ENCODE data around the gene APH1B.

APH1B gene

DNA sequence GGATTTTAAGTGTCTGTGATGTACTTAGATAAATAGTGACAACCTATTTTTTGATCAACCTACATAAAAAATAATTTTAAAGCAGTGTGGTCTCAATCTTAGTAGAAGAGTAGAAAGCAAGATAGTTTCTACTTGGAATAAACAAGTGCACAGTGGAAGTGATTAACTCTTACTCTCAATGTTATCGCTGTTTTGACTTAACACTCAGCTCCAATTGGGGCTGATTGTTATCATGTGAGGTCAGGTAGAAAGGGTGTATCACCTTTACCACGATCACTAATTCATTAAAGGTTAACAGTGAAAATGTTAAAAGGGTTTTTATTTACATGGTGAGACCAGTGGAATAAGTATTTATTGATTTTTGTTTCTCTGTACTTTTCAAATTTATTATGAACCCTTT is 22.4 kb upstream of the APH1B start:
- no peak for DNase-seq

DNA sequence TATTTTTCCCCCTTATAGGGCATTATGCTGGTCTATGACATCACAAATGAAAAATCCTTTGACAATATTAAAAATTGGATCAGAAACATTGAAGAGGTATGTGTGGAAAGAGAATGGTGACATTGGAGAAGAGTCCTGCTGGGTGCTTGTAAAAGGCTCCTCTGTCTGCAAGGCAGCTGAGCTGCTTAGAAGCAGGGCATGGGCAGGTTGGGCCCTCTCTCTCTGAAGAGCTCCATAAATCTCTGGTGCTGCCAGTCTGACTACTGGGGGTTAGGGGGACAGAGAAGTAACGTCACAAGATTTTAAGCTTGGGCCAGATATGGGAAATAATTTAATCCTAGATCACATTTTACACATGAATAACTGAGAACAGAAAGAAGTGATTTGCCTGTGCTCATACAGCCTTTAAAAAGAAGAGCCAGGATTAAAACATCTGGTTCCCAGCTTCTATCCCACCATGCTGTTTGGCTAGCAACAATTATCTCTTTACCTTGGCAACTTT is 21.9 kb upstream of the APH1B start:
- DNase-seq = no peak

DNA sequence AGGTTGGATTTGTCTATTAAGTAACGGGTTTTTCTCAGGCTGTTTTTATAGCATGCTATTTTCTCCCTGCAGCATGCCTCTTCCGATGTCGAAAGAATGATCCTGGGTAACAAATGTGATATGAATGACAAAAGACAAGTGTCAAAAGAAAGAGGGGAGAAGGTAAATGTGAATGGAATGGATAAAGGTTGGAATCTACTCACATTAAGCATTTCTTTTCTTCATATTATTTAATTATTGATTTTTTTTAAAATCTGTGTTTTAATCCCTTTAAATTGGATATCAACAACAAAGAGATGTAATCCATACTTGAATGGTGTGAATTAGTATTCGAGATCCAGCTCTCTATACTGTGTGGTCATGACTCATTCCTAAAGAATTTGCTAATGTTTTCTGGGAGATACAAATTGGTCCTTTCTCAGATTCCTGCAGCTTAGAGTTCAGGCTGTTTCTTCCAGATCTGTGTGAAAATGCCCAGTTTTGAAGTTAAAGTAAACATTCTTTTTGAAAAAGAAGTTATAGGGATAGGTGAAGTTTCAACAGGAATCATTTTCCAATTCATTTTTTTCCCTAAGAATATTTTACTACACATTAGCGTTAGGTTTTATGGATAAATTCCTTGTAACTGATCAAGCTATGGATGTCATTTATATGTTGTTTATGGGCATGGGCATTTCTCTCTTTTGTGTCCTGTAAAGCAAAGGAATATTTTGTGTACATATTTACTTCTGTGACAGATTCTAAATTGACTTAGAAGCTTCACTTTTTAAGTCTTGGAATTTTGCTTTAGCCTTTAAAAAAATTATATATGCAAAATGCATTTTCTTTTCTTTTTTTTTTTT is 20.8 kb upstream of the APH1B start:
- no peak for DNase-seq

DNA sequence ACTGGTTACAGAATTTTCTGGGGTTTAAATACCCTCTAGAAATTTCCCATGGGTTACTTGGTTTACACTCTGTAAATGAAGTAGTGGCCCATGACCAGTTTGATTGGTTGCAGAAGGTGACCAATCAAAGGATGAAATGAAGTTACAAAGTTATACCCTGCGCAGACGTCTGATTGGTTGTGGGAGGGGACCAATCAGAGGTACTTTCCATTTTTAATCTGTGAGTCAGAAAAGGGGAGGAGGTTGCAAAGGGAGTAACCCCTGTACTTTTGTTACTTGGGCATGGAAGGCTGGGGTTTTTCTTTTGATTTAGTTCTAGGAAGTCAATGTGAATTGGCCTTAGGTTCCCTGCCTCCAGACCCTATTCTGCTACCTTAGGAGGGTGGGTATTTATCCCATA is 18.7 kb upstream of the APH1B start:
- DNase-seq = no peak

DNA sequence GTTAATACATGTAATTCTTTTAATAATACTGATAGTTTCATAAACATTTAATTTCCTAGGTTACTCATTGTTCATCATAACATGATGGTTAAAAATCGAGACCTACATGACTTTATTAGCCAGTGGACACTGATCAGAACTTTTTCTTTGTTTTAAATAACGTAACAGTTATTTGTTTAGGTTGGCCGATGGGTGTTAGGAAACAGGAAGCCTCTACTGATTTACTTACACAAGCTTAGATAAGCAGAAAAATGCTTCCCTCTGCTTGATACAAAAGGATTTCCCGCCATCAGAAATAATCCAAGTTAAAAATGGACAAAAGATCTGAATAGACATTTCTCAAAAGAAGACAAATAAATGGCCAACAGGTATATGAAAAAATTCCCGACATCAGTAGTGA is 16.6 kb upstream of the APH1B start:
- DNase-seq = no peak

DNA sequence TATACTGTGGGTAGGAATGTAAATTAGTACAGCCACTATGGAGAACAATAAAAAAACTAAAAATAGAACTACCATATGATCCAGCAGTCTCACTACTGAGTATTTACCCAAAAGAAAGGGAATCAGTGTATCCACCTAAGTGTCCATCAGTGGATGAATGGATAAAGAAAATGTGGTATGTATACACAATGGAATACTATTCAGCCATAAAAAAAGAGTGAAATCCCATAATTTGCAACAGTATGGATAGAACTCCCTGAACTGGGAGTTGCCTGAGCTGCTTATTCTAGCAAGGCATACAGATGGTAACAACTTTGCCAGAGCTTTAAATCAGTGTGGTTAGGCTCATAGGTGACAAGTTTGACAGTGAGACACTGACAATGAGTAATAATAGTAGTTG is 16.1 kb upstream of the APH1B start:
- DNase-seq = no peak

DNA sequence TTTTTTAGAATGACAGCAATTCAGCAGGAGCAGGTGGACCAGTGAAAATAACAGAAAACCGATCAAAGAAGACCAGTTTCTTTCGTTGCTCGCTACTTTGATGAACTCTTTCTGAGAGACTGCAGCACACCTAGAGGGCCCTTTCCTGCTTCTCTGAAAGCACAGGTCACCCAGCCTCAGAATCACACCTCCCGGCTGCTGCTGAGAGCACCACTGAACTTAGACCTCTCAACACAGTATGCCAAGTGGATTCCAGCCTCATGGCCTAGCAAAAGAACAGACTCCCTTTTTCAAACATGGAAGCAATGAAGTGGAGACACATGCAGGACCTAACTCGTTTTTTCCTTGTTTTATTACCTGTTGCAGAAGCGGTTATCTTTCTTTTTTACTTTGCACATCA is 13.9 kb upstream of the APH1B start:
- DNase-seq = no peak

DNA sequence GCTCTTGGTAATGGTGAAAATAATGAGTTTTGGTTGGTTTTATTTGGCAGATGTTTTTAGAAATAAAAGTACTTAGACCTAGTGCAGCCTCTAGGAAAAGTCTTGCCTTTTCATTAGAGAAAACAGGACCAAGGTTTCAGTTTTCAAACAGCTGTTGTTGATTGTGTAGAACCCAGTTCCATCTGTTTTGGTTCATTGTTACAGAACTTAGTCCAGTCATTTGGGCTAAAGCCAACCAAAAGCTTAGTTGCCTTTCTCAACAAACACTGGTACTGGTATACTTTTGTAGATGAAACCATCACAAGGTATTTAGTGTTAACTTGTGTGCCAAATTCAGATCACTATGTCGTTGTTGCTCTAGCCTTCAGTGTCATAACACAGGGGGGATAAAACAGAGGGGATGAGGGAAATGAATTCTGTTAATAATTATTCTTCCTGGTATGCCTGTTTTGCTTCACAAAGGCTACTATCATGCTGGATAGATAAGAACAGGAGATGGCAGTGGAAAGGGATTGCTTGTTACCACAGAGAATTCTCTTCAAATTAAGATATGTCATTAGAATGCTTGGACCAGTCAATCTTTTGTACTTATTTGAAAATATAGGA is 12.6 kb upstream of the APH1B start:
- no peak for DNase-seq

DNA sequence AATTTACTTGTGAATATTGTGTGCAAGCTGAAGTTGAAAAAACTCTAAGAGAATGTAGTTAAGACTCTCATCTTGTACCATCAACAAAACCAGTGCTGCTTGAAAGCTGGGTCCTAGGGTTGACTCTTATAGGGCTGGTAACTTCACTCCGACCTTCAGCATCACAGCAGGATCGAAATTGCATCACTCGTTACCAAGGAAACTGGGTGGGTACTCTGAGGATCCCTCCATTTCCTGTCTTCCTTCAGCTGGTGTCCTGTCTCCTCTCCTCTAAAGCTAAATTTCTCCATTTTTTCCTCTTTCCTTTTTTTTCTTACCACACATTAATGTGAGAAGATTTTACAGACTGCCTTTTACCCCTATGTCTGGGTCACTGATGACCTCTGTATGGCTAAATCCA is 3.0 kb upstream of the APH1B start:
- no peak for DNase-seq

DNA sequence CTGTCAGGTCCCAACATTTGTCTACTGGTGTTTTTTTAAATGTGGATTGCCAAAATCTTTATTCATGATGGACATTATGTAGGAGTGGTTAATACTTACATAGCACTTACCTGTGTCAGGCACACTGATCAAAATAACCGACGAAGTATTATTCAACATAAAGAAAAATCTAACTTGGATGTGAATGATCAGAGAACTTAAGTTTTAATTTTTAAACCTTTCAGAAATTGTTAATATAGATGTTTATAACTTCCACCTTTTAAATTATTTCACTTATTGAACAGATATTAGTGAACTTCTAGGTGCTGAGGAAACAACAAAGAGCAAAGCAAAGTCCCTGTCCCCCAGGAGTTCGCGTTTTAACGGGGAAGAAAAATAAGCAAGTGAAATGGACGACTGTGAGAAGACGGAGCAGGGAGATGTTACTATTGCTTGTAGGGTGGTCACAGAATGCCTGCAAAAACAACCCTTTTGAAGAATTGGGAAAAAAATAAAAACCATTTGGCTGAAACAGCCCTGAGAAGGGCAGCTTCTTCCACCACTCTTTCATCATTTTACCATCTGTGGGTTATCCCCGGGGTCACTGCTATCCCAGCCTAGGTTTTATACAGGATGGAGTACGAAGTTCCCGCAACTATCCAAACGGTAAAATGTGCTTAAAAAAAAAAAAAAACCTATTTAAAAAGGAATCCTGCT is 915 bp upstream of the APH1B start:
- no peak for DNase-seq

DNA sequence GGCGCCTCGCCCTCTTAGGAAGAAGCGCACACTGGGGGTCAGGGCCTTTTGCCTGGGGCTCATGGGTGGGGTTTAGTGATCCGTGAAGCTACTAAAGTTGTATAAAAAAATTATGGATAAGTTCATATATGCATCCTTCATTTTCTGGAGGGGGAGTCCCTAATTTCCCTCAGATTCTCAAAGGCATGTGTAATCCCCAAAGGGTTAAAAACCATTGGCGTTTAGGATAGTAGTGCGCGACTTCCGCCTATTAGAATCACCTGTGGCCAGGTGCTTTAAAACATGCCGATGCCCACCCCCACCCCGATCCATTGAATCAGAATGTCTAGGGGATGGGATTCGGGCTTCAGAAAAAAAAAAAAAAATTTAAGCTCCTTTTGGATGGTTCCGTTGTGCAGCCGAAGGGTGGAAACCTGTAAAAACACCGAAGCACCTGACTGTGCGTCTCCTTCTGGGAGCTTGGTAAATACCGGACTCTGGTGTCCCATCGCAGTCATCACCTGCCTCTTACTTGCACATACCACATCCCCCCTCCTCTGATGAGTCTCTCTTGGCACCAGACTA is 570 bp downstream of the APH1B start:
- no peak for DNase-seq

DNA sequence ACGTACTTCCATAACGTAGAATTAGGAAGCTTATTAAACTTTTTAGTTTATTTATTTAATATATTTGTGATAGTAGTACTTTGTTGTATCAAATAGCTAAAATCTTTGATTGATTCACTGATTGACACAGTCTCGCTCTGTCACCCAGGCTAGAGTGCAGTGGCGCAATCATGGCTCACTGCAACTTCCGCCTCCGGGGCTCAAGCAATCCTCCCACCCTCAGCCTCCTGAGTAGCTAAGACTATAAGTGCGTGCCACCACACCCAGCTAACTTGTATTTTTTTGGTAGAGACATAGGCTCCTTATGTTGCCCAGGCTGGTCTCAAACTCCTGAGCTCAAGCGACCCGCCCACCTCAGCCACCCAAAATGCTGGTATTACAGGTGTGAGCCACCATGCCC is 5.7 kb downstream of the APH1B start:
- DNase-seq = no peak

DNA sequence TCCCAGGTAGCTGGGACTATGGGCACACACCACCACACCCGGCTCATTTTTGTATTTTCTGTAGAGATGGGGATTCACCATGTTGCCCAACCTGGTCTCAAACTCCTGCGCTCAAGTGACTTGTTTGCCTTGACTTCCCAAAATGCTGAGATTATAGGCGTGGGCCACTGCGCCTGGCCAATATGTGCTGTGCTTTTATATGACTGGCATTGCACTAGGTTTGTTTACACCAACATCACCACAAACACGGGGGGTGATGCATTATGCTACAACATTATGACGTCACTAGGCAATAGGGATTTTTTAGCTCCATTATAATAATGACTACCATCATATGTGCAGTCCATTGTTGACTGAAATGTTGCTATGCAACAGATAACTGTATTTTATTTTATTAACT is 6.9 kb downstream of the APH1B start:
- DNase-seq = no peak

DNA sequence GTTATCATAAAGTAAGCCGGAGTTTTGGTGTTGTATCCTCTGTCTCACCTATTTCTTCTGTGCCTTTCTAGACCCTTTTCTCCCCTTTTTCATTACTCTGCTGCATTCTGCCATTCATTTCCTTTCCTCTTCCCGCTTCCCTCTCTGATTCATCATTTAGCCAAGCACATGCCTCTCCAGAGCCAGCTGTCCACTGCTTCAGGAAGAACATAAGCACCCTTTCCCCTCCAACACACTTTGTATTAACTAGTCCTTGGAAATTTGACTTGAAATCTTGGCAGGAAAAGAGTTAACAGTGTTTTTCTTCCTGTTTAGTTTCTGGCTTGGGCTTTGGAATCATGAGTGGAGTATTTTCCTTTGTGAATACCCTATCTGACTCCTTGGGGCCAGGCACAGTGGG is 9.7 kb downstream of the APH1B start:
- DNase-seq = no peak

DNA sequence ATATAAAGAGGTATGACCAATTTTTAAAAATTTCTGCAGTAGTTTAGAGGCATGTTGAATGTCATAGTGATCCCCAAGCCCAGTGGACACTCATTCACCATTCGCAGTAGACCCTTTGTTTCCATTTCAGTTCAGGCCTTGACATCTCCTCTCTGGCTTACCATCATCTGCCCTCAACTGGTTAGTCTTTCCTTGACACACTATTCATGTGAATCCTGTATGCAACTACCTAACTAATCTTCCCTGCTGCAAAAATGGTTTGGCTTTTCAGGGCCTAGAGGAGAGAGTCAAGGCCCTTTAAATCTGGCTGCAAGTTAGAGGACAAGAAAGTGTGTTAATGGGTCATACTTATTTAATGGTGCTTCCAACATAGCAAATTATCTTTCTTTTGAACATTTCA is 10.9 kb downstream of the APH1B start:
- DNase-seq = no peak

DNA sequence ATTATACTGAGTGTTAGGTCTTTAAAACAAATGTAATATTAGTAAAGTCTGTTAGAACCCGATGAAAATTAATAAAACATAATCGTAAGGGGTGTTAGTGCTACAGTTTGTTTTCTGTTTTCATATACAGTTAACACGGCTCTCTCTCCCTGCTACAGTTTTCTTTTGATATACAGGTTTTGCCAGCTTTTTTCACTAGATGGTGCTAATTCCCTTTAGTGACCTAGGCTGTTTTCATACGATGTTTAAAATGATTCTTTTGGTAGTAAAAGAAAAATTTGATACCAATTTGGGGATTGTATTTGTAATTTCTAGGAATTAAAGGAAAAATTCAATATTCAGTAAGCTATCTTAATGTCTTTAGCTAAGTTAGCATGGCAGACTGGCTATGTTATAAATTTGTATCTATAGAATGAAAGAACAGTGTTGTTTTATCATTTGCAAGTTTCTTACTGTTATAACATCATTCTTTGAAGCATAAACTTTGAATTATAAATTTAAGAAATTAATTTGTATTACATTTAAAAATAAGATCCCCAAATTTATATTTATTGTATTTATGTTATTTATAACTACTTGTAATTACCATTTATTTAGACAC is 11.5 kb downstream of the APH1B start:
- no peak for DNase-seq

DNA sequence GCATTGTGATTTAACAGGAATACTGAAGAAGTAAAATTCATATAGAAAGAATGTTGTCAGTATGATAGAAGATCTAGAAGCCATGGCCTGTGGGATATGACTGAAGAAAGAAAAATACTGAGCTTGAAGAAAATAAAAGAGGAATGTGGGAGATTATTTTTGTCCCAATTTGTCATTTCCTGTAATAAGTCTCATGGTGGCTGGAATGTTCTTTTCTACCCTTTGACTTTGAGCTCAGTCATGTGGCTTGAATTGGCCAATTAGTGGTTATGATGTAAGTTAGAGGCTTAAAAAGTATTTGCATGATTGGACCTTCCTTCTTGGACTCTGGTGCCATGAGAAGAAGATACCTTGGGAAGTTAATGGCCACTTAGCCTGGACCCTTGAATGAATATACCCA is 14.1 kb downstream of the APH1B start:
- DNase-seq = no peak

DNA sequence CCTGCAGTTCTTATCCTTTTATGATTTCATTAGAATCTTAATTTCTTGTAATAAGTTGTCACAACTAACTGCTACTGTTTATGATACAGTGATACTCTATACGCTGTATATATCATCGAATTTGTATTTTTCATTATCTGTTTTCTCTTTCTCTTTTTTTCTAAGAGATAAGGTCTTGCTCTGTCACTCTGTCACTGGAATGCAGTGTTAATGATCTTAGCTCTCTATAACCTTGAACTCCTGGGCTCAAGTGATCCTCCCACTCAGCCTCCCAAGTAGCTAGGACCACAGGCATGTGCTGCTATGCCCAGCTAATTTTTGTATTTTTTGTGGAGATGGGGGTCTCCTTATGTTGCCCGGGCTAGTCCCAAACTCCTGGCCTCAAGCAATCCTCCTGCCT is 14.8 kb downstream of the APH1B start:
- no peak for DNase-seq

DNA sequence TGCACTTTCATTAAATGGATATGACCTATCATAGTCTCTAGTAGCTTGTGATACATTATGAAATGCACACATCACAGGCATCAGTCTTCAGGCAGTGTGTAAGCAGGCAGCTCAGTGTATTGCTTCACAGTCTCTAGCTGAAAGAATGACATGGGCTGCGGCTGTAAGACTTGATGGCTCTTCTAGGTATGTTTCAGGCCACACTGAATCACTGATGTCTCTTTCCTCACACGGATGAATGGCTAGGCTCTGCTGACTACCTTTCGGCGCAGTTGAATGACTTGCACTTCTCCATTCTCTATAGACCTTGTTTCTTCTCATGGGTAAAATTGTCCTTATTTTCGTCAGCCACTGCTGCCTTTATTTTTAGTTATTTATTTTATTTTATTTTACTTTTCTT is 15.4 kb downstream of the APH1B start:
- DNase-seq = no peak

DNA sequence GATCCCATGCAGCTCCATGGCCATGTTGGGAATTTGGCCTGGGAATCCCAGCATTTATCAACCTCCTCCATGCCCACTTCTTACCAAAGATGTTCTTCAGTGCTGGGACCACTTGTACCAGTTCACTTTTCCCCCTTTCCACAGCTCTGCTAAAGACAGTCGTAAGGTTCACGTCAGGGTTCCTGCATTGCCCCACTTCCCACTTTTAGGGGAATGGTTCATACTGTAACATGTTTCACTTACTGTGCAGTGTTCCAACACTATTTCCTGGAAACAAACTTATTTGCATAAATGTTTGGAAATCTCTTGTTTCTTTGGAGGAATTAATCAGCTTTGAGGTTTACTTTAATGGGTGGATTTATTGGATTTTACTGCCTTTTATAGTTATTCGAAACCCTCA is 17.0 kb downstream of the APH1B start:
- no peak for DNase-seq

DNA sequence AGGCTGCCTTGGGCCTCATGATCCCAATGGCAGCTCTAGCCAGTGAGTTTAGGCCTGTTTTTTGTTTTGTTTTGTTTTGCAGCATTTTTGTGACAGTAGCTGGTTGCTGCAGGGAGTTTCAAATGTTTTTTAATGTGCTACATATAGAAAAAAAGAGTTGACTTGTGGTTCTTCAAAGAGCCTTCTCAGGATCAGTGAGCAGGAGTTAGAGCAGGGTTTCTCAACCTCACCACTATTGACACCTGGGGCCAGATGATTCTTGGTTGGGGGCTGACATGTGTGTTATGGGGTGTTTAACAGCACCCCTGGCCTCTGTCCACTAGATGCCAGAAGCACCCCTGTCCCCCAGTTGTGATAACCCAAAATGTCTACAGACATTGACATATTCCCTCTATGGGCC is 17.9 kb downstream of the APH1B start:
- DNase-seq = no peak

DNA sequence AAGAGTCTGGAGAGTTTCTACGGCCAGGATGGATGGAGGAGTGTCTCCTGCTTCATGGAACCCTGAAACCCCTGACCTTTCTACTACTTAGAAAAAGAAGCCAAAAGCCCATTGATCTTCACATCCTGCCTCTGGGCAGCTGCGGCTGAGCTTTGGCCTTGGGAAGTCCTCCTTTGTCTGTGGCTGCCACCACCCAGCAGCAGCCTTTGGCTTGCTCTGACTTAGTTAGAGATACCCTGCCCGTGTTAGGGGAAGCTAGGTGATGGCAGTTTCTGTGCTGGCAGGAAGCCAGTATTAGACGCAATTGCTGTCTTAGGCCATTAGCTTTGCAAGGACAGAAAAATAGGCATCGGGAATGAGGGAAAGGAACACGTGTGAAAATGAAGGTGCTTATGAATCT is 18.8 kb downstream of the APH1B start:
- no peak for DNase-seq

DNA sequence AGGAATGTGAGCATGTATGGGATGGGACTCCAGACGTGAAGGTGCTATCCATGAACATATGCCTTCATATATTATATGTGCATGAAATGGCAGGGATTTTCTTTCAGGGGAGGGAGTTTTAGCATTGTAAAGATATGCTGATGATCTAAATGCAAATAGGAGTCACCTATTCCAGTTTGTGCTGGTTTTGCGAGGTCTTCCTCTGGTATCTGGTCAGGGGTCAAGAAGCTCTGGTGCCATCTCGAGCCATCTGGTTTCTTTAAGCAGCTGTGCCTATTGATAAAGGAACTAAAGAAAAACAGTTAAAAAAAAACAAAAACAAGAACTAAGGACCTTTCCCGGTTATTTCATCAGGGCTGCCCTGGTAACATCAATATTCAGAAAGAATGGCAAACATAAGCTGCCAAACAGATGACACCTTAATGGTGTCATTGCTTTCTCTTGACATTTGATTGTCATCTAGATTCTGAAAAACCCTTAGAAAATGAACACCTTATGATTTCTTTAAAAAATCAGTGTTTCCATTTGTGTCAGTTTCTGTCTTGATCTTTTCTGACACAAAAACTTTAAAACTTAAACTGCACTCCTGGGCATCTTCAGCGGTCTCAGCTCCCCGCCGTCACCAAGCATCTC is 22.7 kb downstream of the APH1B start:
- DNase-seq = no peak

Data from activated effector memory CD4-positive, alpha-beta T cell treated with Interleukin-2 at 50 U/mL for 16 hours (primary cell).